Fibroblast of lung (primary cell): ENCODE data around the gene GFM1.

Source experiments
- CTCF ChIP-seq, 2 donors: IDR thresholded peaks in 1 of 2; conservative IDR thresholded peaks in 1 of 2; 1 replicate in 1 of 2; 2 replicates in 1 of 2; pipeline ENCODE4 v1.5.1; 2011 to 2012; ENCODE audit warnings: low read length in 2 of 2, control low read depth in 1 of 2, inconsistent platforms in 1 of 2, low read depth in 1 of 2, mild to moderate bottlenecking in 1 of 2
- EZH2 ChIP-seq: IDR thresholded peaks from 2 replicates; pipeline ENCODE4 v1.5.1; 2012; ENCODE audit warnings: low read length, control low read depth, mild to moderate bottlenecking; ENCODE audit errors: missing control alignments

GRCh38 chr3:158685159-158685558 is 40.8 kb downstream of the GFM1 start:
- TF ChIP-seq CTCF (conservative IDR thresholded peaks at IDR 0.05 in 1 of 2, IDR thresholded peaks at IDR 0.05 in 1 of 2; ENCODE audit: low read depth in 1 of 2, low read length in 2 of 2) (no peak), EZH2 (no peak)
